Ovary (tissue), 3 donors: ENCODE data around the gene TDRD3.

Experiments used
- POLR2A ChIP-seq: fragments of 450-650 bp; IDR thresholded peaks from one replicate; pipeline ENCODE4 v1.6.1; 2017; ENCODE audit warnings: antibody characterized with exemption, mild to moderate bottlenecking, moderate library complexity
- TF ChIP-seq, protein P1 (sequence below), 3 donors: fragments of 450-650 bp in 2 of 3; fragments of 200-600 bp in 1 of 3; IDR thresholded peaks; one replicate each; pipeline versions ENCODE4 v1.5.1 to v1.8.0; 2016 to 2022; ENCODE audit warnings: antibody characterized with exemption in 3 of 3, mild to moderate bottlenecking in 1 of 3
- donor health status: DM: no; HTN: no; CAD: no.

DNA sequence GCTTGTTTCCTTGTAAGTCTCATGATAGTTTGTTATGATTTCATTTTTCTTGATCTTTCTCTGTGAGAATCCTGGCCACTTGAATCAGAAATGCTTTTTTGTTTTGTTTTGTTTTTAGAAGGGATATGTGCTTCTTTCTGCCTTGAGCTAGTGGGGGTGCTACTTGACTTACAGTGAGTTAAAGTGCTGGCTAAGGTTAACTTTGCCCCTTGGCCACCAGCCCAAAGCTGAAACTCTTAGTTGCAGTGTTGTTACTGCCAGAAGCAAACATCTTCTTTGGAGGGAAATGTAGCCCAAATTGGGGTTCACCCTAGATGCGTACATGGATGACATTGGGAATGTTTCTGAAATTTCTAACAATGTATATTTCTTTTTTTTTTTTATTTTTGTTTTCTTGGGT lies 57.4 kb downstream of the TDRD3 start:
- no peak for TF ChIP-seq POLR2A
- TF ChIP-seq, protein P1, sequence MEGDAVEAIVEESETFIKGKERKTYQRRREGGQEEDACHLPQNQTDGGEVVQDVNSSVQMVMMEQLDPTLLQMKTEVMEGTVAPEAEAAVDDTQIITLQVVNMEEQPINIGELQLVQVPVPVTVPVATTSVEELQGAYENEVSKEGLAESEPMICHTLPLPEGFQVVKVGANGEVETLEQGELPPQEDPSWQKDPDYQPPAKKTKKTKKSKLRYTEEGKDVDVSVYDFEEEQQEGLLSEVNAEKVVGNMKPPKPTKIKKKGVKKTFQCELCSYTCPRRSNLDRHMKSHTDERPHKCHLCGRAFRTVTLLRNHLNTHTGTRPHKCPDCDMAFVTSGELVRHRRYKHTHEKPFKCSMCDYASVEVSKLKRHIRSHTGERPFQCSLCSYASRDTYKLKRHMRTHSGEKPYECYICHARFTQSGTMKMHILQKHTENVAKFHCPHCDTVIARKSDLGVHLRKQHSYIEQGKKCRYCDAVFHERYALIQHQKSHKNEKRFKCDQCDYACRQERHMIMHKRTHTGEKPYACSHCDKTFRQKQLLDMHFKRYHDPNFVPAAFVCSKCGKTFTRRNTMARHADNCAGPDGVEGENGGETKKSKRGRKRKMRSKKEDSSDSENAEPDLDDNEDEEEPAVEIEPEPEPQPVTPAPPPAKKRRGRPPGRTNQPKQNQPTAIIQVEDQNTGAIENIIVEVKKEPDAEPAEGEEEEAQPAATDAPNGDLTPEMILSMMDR (IDR thresholded peaks at IDR 0.05), result no peak
